ENCODE results near the gene CYB5A.

Gene CYB5A

GRCh38 chr18:74226156-74226555 is 65.6 kb downstream of the CYB5A start:
- Histone ChIP-seq H3K27me3 (no peaks in the 10 kb centered on the region), H3K4me1 (peaks cover 5% of the 10 kb centered on the region; the same call in 1 of the 2 replicates), H3K4me3 (ENCODE audit: low read depth, low read length) (no peak overlapping the region), H3K36me3 (no peaks in the 10 kb centered on the region), H3K9me3 (no peaks in the 10 kb centered on the region)
- TF ChIP-seq, protein P1, sequence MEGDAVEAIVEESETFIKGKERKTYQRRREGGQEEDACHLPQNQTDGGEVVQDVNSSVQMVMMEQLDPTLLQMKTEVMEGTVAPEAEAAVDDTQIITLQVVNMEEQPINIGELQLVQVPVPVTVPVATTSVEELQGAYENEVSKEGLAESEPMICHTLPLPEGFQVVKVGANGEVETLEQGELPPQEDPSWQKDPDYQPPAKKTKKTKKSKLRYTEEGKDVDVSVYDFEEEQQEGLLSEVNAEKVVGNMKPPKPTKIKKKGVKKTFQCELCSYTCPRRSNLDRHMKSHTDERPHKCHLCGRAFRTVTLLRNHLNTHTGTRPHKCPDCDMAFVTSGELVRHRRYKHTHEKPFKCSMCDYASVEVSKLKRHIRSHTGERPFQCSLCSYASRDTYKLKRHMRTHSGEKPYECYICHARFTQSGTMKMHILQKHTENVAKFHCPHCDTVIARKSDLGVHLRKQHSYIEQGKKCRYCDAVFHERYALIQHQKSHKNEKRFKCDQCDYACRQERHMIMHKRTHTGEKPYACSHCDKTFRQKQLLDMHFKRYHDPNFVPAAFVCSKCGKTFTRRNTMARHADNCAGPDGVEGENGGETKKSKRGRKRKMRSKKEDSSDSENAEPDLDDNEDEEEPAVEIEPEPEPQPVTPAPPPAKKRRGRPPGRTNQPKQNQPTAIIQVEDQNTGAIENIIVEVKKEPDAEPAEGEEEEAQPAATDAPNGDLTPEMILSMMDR (IDR thresholded peaks at IDR 0.05; ENCODE audit: low read depth, low read length): no peak
- no peak for DNase-seq

- peak; percentile 19 for DNase-seq
- TF ChIP-seq, protein P1 (IDR thresholded peaks at IDR 0.05; ENCODE audit: low read depth, low read length): no peak
- H3K27me3 ChIP-seq: no peaks in the 10 kb centered on the region
- H3K4me1 ChIP-seq: peaks cover 5% of the 10 kb centered on the region; the same call in 1 of the 2 replicates
- no peaks in the 10 kb centered on the region for H3K36me3 ChIP-seq
- no peak overlapping the region for H3K4me3 ChIP-seq (ENCODE audit: low read depth, low read length)
- H3K9me3 ChIP-seq: no peaks in the 10 kb centered on the region
Measured at GRCh38 chr18:74225193-74225840, 66.4 kb downstream of the CYB5A start.

GRCh38 chr18:74222710-74223494 is 68.9 kb downstream of the CYB5A start:
- H3K27me3 ChIP-seq: no peaks in the 10 kb centered on the region
- no peaks in the 10 kb centered on the region for H3K9me3 ChIP-seq
- no peaks in the 10 kb centered on the region for H3K36me3 ChIP-seq
- no peak overlapping the region for H3K4me3 ChIP-seq (ENCODE audit: low read depth, low read length)
- TF ChIP-seq, protein P1 (IDR thresholded peaks at IDR 0.05; ENCODE audit: low read depth, low read length): no peak
- DNase-seq: no peak
- H3K4me1 ChIP-seq: peaks cover 5% of the 10 kb centered on the region; the same call in 1 of the 2 replicates

GRCh38 chr18:74221081-74221480 is 70.7 kb downstream of the CYB5A start:
- peaks cover 5% of the 10 kb centered on the region; the same call in 1 of the 2 replicates for H3K4me1 ChIP-seq

GRCh38 chr18:74219056-74219455 is 72.7 kb downstream of the CYB5A start:
- Histone ChIP-seq H3K27me3 (no peaks in the 10 kb centered on the region), H3K4me3 (ENCODE audit: low read depth, low read length) (no peak overlapping the region), H3K9me3 (no peaks in the 10 kb centered on the region), H3K36me3 (no peaks in the 10 kb centered on the region), H3K4me1 (no peaks in the 10 kb centered on the region)
- TF ChIP-seq, protein P1 (IDR thresholded peaks at IDR 0.05; ENCODE audit: low read depth, low read length): no peak
- no peak for DNase-seq

More at GRCh38 chr18:74221081-74221480, 70.7 kb downstream of the CYB5A start:
- TF ChIP-seq, protein P1 (IDR thresholded peaks at IDR 0.05; ENCODE audit: low read depth, low read length): no peak
- no peaks in the 10 kb centered on the region for H3K27me3 ChIP-seq
- no peak overlapping the region for H3K4me3 ChIP-seq (ENCODE audit: low read depth, low read length)
- DNase-seq: no peak
- no peaks in the 10 kb centered on the region for H3K9me3 ChIP-seq
- H3K36me3 ChIP-seq: no peaks in the 10 kb centered on the region
